ENCODE data around the gene TMEM207.

Gene TMEM207

DNA sequence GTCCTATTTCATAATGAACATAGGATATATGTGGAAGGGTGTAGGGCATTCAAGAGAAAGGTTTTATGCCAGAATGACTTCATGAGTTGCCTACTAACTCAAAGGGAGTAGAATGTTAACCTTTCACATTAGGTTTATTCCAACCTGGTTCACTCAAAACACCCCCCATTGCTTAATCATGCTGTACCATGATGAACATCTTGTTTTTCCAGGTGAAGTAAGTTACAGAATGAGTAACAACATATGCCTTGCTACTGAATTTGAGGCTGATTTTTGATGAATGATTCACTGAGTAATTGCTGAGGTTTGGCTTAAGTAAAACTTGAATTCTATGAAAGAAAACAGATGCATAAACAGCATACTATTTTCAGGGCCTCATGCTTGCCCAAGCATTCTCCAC is 67.6 kb downstream of the TMEM207 start:
- DNase-seq, result no peak

DNA sequence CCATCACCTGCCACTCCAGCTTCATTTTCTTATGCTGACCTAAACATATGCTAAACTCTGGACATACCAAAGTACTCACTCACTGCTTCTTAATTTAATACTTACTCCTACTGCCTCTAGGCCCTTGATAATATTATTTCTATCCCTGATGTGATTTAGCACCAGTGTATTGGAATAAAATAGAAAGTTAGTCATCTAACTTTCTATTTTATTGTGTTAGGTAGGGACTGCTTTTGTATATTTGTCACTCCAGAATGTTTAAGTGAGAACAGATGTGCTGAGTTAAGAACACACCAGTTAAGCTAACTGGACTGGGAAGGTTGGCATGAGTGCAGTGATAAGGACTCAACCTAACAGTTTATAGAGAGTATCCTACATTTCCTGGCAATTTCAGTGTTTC is 68.3 kb downstream of the TMEM207 start:
- DNase-seq, result no peak

GRCh38 chr3:190380184-190380583 is 69.5 kb downstream of the TMEM207 start:
- no peak for DNase-seq
